ENCODE data around the gene BCAT1.
"Not testable (repeated sequence)": the region's sequence is repeated elsewhere in the genome, so short reads cannot be mapped to it uniquely, and the experiment has no call there.

The BCAT1 gene

GRCh38 chr12:24860546-24860945 is 88.4 kb downstream of the BCAT1 start:
- no peak for DNase-seq (ENCODE audit: low spot score)

- DNase-seq (ENCODE audit: low spot score): no peak
These were observed 92.4 kb downstream of the BCAT1 start for GRCh38 chr12:24856541-24856940.

GRCh38 chr12:24854908-24855307 is 94.0 kb downstream of the BCAT1 start:
- no peak for DNase-seq (ENCODE audit: low spot score)

- DNase-seq (ENCODE audit: low spot score): no peak
These were observed 94.9 kb downstream of the BCAT1 start for GRCh38 chr12:24854017-24854416.

GRCh38 chr12:24853588-24853987 is 95.3 kb downstream of the BCAT1 start:
- no peak for DNase-seq (ENCODE audit: low spot score)

GRCh38 chr12:24853094-24853493 is 95.8 kb downstream of the BCAT1 start:
- DNase-seq (ENCODE audit: low spot score): no peak

GRCh38 chr12:24852420-24852819 is 96.5 kb downstream of the BCAT1 start:
- no peak for DNase-seq (ENCODE audit: low spot score)

GRCh38 chr12:24851883-24852282 is 97.0 kb downstream of the BCAT1 start:
- not testable (repeated sequence) for DNase-seq (ENCODE audit: low spot score)

- DNase-seq (ENCODE audit: low spot score): no peak
These were observed 97.6 kb downstream of the BCAT1 start for GRCh38 chr12:24851341-24851740.

- no peak for DNase-seq (ENCODE audit: low spot score)
These were observed 98.4 kb downstream of the BCAT1 start for GRCh38 chr12:24850496-24850895.

GRCh38 chr12:24848941-24849477 is 99.9 kb downstream of the BCAT1 start:
- DNase-seq (ENCODE audit: low spot score): no peak

GRCh38 chr12:24846689-24847088 is 102.2 kb downstream of the BCAT1 start:
- DNase-seq (ENCODE audit: low spot score): no peak

- no peak for DNase-seq (ENCODE audit: low spot score)
These were observed 103.3 kb downstream of the BCAT1 start for GRCh38 chr12:24845615-24846014.

GRCh38 chr12:24840046-24840800 is 108.7 kb downstream of the BCAT1 start:
- no peak for DNase-seq (ENCODE audit: low spot score)

- no peak for DNase-seq (ENCODE audit: low spot score)
These were observed 109.6 kb downstream of the BCAT1 start for GRCh38 chr12:24839268-24839791.

- DNase-seq (ENCODE audit: low spot score): no peak
These were observed 110.4 kb downstream of the BCAT1 start for GRCh38 chr12:24838531-24838950.

- no peak for DNase-seq (ENCODE audit: low spot score)
These were observed 113.5 kb downstream of the BCAT1 start for GRCh38 chr12:24835377-24835776.

- no peak for DNase-seq (ENCODE audit: low spot score)
These were observed 115.4 kb downstream of the BCAT1 start for GRCh38 chr12:24833513-24833912.

GRCh38 chr12:24823808-24824515 is 124.9 kb downstream of the BCAT1 start:
- DNase-seq (ENCODE audit: low spot score): no peak

GRCh38 chr12:24822121-24822899 is 126.6 kb downstream of the BCAT1 start:
- DNase-seq (ENCODE audit: low spot score): no peak

GRCh38 chr12:24821691-24822090 is 127.2 kb downstream of the BCAT1 start:
- DNase-seq (ENCODE audit: low spot score): no peak

GRCh38 chr12:24820872-24821271 is 128.0 kb downstream of the BCAT1 start:
- no peak for DNase-seq (ENCODE audit: low spot score)

All from SK-N-DZ (cell line).